ENCODE results near the gene SEC14L5. TPM values are rescaled to one million over a fixed set of nuclear protein-coding genes. Genes with fewer than 3 reads are reported as not detected.

SEC14L5 gene
- total RNA-seq, 1 donor from 2014 or later = 0.32 TPM

DNA sequence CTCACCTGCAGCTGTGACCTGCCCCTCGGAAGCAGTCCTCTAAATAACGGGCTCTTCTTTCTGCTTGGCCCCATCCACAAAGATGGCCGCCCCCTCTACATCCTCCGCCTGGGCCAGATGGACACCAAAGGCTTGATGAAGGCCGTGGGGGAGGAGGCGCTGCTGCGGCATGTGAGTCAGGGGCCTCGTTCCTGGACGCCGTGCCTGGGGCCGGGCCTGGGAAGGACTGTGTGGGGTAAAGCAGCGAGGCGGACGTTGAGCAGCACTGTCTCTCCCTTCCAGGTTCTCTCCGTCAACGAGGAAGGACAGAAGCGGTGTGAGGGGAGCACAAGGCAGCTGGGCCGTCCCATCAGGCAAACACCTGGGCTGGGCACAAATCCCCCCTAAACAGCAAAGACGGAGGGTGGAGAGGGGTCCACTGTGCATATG, 42.5 kb downstream of the SEC14L5 start:
- Mint-ChIP-seq H3K27ac (ENCODE audit: unreplicated experiment) (no peak overlapping the region), H3K9me3 (ENCODE audit: unreplicated experiment) (no peaks in the 10 kb centered on the region), H3K27me3 (ENCODE audit: low read depth, unreplicated experiment) (peaks cover 17% of the 10 kb centered on the region), H3K4me1 (ENCODE audit: low read depth, unreplicated experiment) (no peaks in the 10 kb centered on the region), H3K36me3 (ENCODE audit: low read depth, unreplicated experiment) (no peaks in the 10 kb centered on the region), H3K4me3 (ENCODE audit: unreplicated experiment) (no peak overlapping the region)
- peaks cover 5% of the 10 kb centered on the region for H3K27me3 ChIP-seq (ENCODE audit: insufficient read depth, low read length)
- H2AFZ ChIP-seq (ENCODE audit: low read depth, low read length) = no peak overlapping the region
- no peak overlapping the region for H3K4me3 ChIP-seq (ENCODE audit: insufficient read depth, low read depth, low read length)
- DNase-seq (ENCODE audit: low read depth) = no peak
- H3K79me2 ChIP-seq (ENCODE audit: insufficient read depth, low read length) = no peaks in the 10 kb centered on the region
- H3K9me3 ChIP-seq (ENCODE audit: insufficient read depth, low read depth, low read length) = no peaks in the 10 kb centered on the region
- FAIRE-seq = no peak
- no peaks in the 10 kb centered on the region for H4K20me1 ChIP-seq (ENCODE audit: insufficient read depth, low read length)
- no peaks in the 10 kb centered on the region for H3K4me1 ChIP-seq (ENCODE audit: insufficient read depth, low read length)
- H3K36me3 ChIP-seq (ENCODE audit: insufficient read depth, low read length) = no peaks in the 10 kb centered on the region
- H3K9ac ChIP-seq (ENCODE audit: low read length) = no peak overlapping the region
- no peak overlapping the region for H3K4me2 ChIP-seq (ENCODE audit: low read length)
- H3K27ac ChIP-seq (ENCODE audit: low read depth, low read length) = no peak overlapping the region
- TF ChIP-seq, protein P1, sequence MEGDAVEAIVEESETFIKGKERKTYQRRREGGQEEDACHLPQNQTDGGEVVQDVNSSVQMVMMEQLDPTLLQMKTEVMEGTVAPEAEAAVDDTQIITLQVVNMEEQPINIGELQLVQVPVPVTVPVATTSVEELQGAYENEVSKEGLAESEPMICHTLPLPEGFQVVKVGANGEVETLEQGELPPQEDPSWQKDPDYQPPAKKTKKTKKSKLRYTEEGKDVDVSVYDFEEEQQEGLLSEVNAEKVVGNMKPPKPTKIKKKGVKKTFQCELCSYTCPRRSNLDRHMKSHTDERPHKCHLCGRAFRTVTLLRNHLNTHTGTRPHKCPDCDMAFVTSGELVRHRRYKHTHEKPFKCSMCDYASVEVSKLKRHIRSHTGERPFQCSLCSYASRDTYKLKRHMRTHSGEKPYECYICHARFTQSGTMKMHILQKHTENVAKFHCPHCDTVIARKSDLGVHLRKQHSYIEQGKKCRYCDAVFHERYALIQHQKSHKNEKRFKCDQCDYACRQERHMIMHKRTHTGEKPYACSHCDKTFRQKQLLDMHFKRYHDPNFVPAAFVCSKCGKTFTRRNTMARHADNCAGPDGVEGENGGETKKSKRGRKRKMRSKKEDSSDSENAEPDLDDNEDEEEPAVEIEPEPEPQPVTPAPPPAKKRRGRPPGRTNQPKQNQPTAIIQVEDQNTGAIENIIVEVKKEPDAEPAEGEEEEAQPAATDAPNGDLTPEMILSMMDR (IDR thresholded peaks at IDR 0.05; ENCODE audit: insufficient read depth, low read depth, low read length) = no peak

DNA sequence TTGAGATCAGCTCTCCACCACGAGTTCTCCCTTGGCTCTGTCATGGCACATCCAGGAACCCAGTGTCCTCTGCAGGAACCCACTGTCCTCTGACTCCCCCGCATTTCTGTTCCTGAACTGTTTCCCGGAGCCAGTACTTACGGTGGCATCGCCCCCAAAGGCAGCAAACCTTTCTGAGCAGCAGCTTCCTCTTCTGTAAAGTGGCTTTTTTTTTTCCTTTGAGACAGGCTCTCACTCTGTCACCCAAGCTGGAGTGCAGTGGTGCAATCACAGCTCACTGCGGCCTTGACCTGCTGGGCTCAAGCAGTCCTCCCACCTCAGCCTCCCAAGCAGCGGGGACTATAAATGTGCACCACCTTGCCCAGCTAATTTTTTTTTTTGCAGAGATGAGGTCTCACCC, 43.4 kb downstream of the SEC14L5 start:
- no peak overlapping the region for H3K4me3 Mint-ChIP-seq (ENCODE audit: unreplicated experiment)
- no peaks in the 10 kb centered on the region for H3K4me1 ChIP-seq (ENCODE audit: insufficient read depth, low read length)
- H3K4me3 ChIP-seq (ENCODE audit: insufficient read depth, low read depth, low read length) = no peak overlapping the region
- DNase-seq (ENCODE audit: low read depth) = no peak
- H3K9me3 Mint-ChIP-seq (ENCODE audit: unreplicated experiment) = no peaks in the 10 kb centered on the region
- no peaks in the 10 kb centered on the region for H3K9me3 ChIP-seq (ENCODE audit: insufficient read depth, low read depth, low read length)
- no peaks in the 10 kb centered on the region for H4K20me1 ChIP-seq (ENCODE audit: insufficient read depth, low read length)
- H3K4me1 Mint-ChIP-seq (ENCODE audit: low read depth, unreplicated experiment) = no peaks in the 10 kb centered on the region
- no peak overlapping the region for H3K27ac Mint-ChIP-seq (ENCODE audit: unreplicated experiment)
- no peak overlapping the region for H3K27ac ChIP-seq (ENCODE audit: low read depth, low read length)
- no peak overlapping the region for H3K9ac ChIP-seq (ENCODE audit: low read length)
- no peak overlapping the region for H2AFZ ChIP-seq (ENCODE audit: low read depth, low read length)
- FAIRE-seq = no peak
- no peaks in the 10 kb centered on the region for H3K36me3 ChIP-seq (ENCODE audit: insufficient read depth, low read length)
- no peak for TF ChIP-seq EZH2 (IDR thresholded peaks at IDR 0.05; ENCODE audit: insufficient read depth, low read length)
- TF ChIP-seq, protein P1 (IDR thresholded peaks at IDR 0.05; ENCODE audit: insufficient read depth, low read depth, low read length) = no peak
- peaks cover 5% of the 10 kb centered on the region for H3K27me3 ChIP-seq (ENCODE audit: insufficient read depth, low read length)
- H3K36me3 Mint-ChIP-seq (ENCODE audit: low read depth, unreplicated experiment) = no peaks in the 10 kb centered on the region
- H3K4me2 ChIP-seq (ENCODE audit: low read length) = no peak overlapping the region
- peaks cover 14% of the 10 kb centered on the region for H3K27me3 Mint-ChIP-seq (ENCODE audit: low read depth, unreplicated experiment)
- no peaks in the 10 kb centered on the region for H3K79me2 ChIP-seq (ENCODE audit: insufficient read depth, low read length)

DNA sequence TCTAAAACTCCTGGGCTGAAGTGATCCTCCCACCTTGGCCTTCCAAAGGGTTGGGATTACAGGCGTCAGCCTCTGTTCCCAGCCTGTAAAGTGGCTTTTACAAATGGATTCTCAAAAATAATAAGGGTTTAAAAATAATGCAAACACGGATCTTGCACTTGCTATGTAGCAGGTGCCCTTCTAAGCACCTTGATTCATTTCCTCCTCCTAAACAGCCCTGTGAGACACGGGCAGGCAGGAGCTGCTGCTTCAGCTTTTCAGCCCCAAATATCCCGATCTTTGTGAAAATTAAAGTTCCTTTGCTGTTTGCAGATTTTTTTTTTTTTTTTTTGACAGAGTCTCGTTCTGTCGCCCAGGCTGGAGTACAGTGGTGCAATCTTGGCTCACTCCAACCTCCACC, 43.9 kb downstream of the SEC14L5 start:
- H3K27ac ChIP-seq (ENCODE audit: low read depth, low read length) = no peak overlapping the region
- no peak overlapping the region for H3K4me2 ChIP-seq (ENCODE audit: low read length)
- H4K20me1 ChIP-seq (ENCODE audit: insufficient read depth, low read length) = no peaks in the 10 kb centered on the region
- Mint-ChIP-seq H3K4me1 (ENCODE audit: low read depth, unreplicated experiment) (no peaks in the 10 kb centered on the region), H3K9me3 (ENCODE audit: unreplicated experiment) (no peaks in the 10 kb centered on the region), H3K4me3 (ENCODE audit: unreplicated experiment) (no peak overlapping the region), H3K27ac (ENCODE audit: unreplicated experiment) (no peak overlapping the region), H3K36me3 (ENCODE audit: low read depth, unreplicated experiment) (no peaks in the 10 kb centered on the region), H3K27me3 (ENCODE audit: low read depth, unreplicated experiment) (peaks cover 14% of the 10 kb centered on the region)
- FAIRE-seq (no peak), DNase-seq (ENCODE audit: low read depth) (no peak)
- H3K36me3 ChIP-seq (ENCODE audit: insufficient read depth, low read length) = no peaks in the 10 kb centered on the region
- TF ChIP-seq, protein P1 (IDR thresholded peaks at IDR 0.05; ENCODE audit: insufficient read depth, low read depth, low read length) = no peak
- no peak for TF ChIP-seq EZH2 (IDR thresholded peaks at IDR 0.05; ENCODE audit: insufficient read depth, low read length)
- no peaks in the 10 kb centered on the region for H3K79me2 ChIP-seq (ENCODE audit: insufficient read depth, low read length)
- peaks cover 5% of the 10 kb centered on the region for H3K27me3 ChIP-seq (ENCODE audit: insufficient read depth, low read length)
- H3K4me3 ChIP-seq (ENCODE audit: insufficient read depth, low read depth, low read length) = no peak overlapping the region
- no peak overlapping the region for H2AFZ ChIP-seq (ENCODE audit: low read depth, low read length)
- H3K9me3 ChIP-seq (ENCODE audit: insufficient read depth, low read depth, low read length) = no peaks in the 10 kb centered on the region
- no peaks in the 10 kb centered on the region for H3K4me1 ChIP-seq (ENCODE audit: insufficient read depth, low read length)
- no peak overlapping the region for H3K9ac ChIP-seq (ENCODE audit: low read length)

Data from astrocyte (in vitro differentiated cells and primary cell).